H1 (cell line): ENCODE results near the gene DPP8. TPM values are rescaled to one million over a fixed set of nuclear protein-coding genes. Genes with fewer than 3 reads are reported as not detected.

Source experiments
- CTCF ChIA-PET: fragments of 300-600 bp; sonication (Branson Sonifier 250); formaldehyde crosslinking; loops from one replicate; lab custom pipeline; 2021; ENCODE audit not compliant: partially characterized antibody; lab: Charles Lee
- POLR2A ChIA-PET: fragments of 300-600 bp; sonication (Branson Sonifier 250); formaldehyde crosslinking; loops from one replicate; lab custom pipeline; 2021; ENCODE audit warnings: inconsistent platforms; ENCODE audit not compliant: partially characterized antibody; lab: Charles Lee
- DNase-seq, 2 experiments: peaks; one replicate each; pipeline versions ENCODE4 v3.0.0 to v3.0.0-alpha.2; 2010 to 2022; ENCODE audit warnings: low spot score in 2 of 2, low read depth in 1 of 2, mixed read lengths in 1 of 2
- FAIRE-seq: peaks from 2 replicates; lab custom pipeline; 2011; peaks lifted over from hg19 to GRCh38; lab: Jason Lieb, UNC
- H2AFZ ChIP-seq: 2 replicates; pipeline ENCODE4 v1.8.1; 2012; ENCODE audit warnings: low read length, inconsistent platforms
- H2AK5ac ChIP-seq: 2 replicates; pipeline ENCODE4 v1.6.1; 2013; ENCODE audit warnings: low read depth, low read length
- H2BK120ac ChIP-seq: replicated peaks from 2 replicates; pipeline ENCODE3; 2013; ENCODE audit warnings: low read depth, low read length, inconsistent platforms
- H2BK12ac ChIP-seq: 2 replicates; pipeline ENCODE4 v1.6.1; 2013; ENCODE audit warnings: low read depth, low read length
- H2BK15ac ChIP-seq: 2 replicates; pipeline ENCODE4 v1.6.1; 2013; ENCODE audit warnings: low read length
- H2BK20ac ChIP-seq: 2 replicates; pipeline ENCODE4 v1.6.1; 2013; ENCODE audit warnings: low read length
- H2BK5ac ChIP-seq: 2 replicates; pipeline ENCODE4 v1.6.1; 2013; ENCODE audit warnings: low read depth, low read length
- H3K14ac ChIP-seq: 2 replicates; pipeline ENCODE4 v1.6.1; 2013; ENCODE audit warnings: inconsistent platforms; ENCODE audit not compliant: insufficient read length
- H3K18ac ChIP-seq: 2 replicates; pipeline ENCODE4 v1.6.1; 2013; ENCODE audit warnings: low read length; ENCODE audit errors: extremely low read depth
- H3K23ac ChIP-seq: 2 replicates; pipeline ENCODE4 v1.6.1; 2013; ENCODE audit warnings: inconsistent platforms; ENCODE audit not compliant: insufficient read length
- H3K23me2 ChIP-seq: 2 replicates; pipeline ENCODE4 v1.6.1; 2013; ENCODE audit warnings: low read depth, low read length
- H3K27ac ChIP-seq: 2 replicates; pipeline ENCODE4 v1.6.1; 2011; ENCODE audit warnings: low read depth, low read length, inconsistent platforms
- H3K27me3 ChIP-seq, 4 experiments: replicated peaks in 1 of 4; 1 replicate in 1 of 4; 2 replicates in 3 of 4; pipeline versions ENCODE4 v1.6.1 to v1.8.1; 2011 to 2013; ENCODE audit warnings: low read length in 3 of 4, mild to moderate bottlenecking in 3 of 4, inconsistent platforms in 2 of 4, mixed read lengths in 2 of 4, moderate library complexity in 1 of 4; ENCODE audit not compliant: control insufficient read depth in 3 of 4, insufficient read depth in 3 of 4; ENCODE audit errors: extremely low read depth in 1 of 4
- H3K36me3 ChIP-seq, 4 experiments: 2 replicates each; pipeline versions ENCODE4 v1.6.1 to v1.8.1; 2011 to 2013; ENCODE audit warnings: mild to moderate bottlenecking in 4 of 4, low read length in 3 of 4, moderate library complexity in 2 of 4, control low read depth in 1 of 4, inconsistent platforms in 1 of 4; ENCODE audit not compliant: insufficient read depth in 4 of 4, control insufficient read depth in 2 of 4
- H3K4ac ChIP-seq: replicated peaks from 2 replicates; pipeline ENCODE3; 2013; ENCODE audit warnings: low read length, low read depth, mixed read lengths, inconsistent platforms; ENCODE audit not compliant: insufficient read length
- H3K4me1 ChIP-seq, 4 experiments: replicated peaks in 1 of 4; 1 replicate in 1 of 4; 2 replicates in 3 of 4; pipeline versions ENCODE4 v1.6.1 to v1.8.1; 2011 to 2013; ENCODE audit warnings: low read length in 3 of 4, inconsistent platforms in 2 of 4, mixed read lengths in 1 of 4; ENCODE audit not compliant: insufficient read depth in 4 of 4, control insufficient read depth in 3 of 4
- H3K4me2 ChIP-seq, 2 experiments: 2 replicates each; pipeline versions ENCODE4 v1.6.1 to v1.8.1; 2011 to 2013; ENCODE audit warnings: low read depth in 2 of 2, low read length in 2 of 2, control low read depth in 1 of 2, inconsistent platforms in 1 of 2, mild to moderate bottlenecking in 1 of 2; ENCODE audit not compliant: insufficient read depth in 1 of 2
- H3K4me3 ChIP-seq, 4 experiments: fragments of 200-600, 300-600 bp in 1 of 4; sonication (generic), shearing (Covaris generic), sonication (Bioruptor Twin) in 1 of 4; 2 replicates each; pipeline versions ENCODE4 v1.5.1 to v1.8.1; 2011 to 2016; ENCODE audit warnings: low read length in 4 of 4, low read depth in 3 of 4, control low read depth in 2 of 4, inconsistent platforms in 2 of 4, mild to moderate bottlenecking in 2 of 4, mixed read lengths in 1 of 4, moderate library complexity in 1 of 4; ENCODE audit not compliant: insufficient read depth in 2 of 4; ENCODE audit errors: extremely low read depth in 1 of 4
- H3K56ac ChIP-seq: replicated peaks from 2 replicates; pipeline ENCODE3; 2013; ENCODE audit warnings: low read depth, mild to moderate bottlenecking, mixed read lengths, low read length, inconsistent platforms; ENCODE audit not compliant: insufficient read length
- H3K79me1 ChIP-seq: 2 replicates; pipeline ENCODE4 v1.6.1; 2013; ENCODE audit warnings: low read depth, low read length, control low read depth
- H3K79me2 ChIP-seq, 2 experiments: 2 replicates each; pipeline versions ENCODE4 v1.6.1 to v1.8.1; 2012 to 2013; ENCODE audit warnings: low read length in 2 of 2, mild to moderate bottlenecking in 2 of 2, inconsistent platforms in 1 of 2; ENCODE audit not compliant: insufficient read depth in 2 of 2, control insufficient read depth in 1 of 2
- H3K9ac ChIP-seq, 4 experiments: replicated peaks in 1 of 4; 1 replicate in 1 of 4; 2 replicates in 3 of 4; pipeline versions ENCODE4 v1.6.1 to v1.8.1; 2011 to 2013; ENCODE audit warnings: low read depth in 3 of 4, low read length in 3 of 4, control low read depth in 2 of 4, mild to moderate bottlenecking in 2 of 4, moderate library complexity in 2 of 4, inconsistent platforms in 1 of 4; ENCODE audit errors: extremely low read depth in 1 of 4
- H3K9me3 ChIP-seq, 2 experiments: 2 replicates each; pipeline versions ENCODE4 v1.6.1 to v1.8.1; 2012 to 2013; ENCODE audit warnings: mild to moderate bottlenecking in 2 of 2, moderate library complexity in 2 of 2, control low read depth in 1 of 2, inconsistent platforms in 1 of 2, low read depth in 1 of 2, low read length in 1 of 2, mixed read lengths in 1 of 2; ENCODE audit not compliant: insufficient read depth in 2 of 2
- H4K20me1 ChIP-seq, 2 experiments: replicated peaks in 1 of 2; 2 replicates each; pipeline versions ENCODE3 to v1.8.1; 2011 to 2013; ENCODE audit warnings: inconsistent platforms in 2 of 2, low read length in 2 of 2, mild to moderate bottlenecking in 1 of 2; ENCODE audit not compliant: insufficient read depth in 2 of 2, control insufficient read depth in 1 of 2
- H4K5ac ChIP-seq: 2 replicates; pipeline ENCODE4 v1.6.1; 2013; ENCODE audit warnings: low read length, low read depth, mixed read lengths, inconsistent platforms; ENCODE audit not compliant: insufficient read length
- H4K8ac ChIP-seq: 2 replicates; pipeline ENCODE4 v1.8.0; 2013; ENCODE audit warnings: mild to moderate bottlenecking, moderate library complexity, low read length, inconsistent platforms; ENCODE audit not compliant: insufficient read depth; ENCODE audit errors: extremely low read depth
- H4K91ac ChIP-seq: replicated peaks from 2 replicates; pipeline ENCODE3; 2013; ENCODE audit warnings: low read length, mixed read lengths, inconsistent platforms; ENCODE audit not compliant: insufficient read length
- CHD1 ChIP-seq: IDR thresholded peaks from 2 replicates; pipeline ENCODE4 v1.6.1; 2012; ENCODE audit warnings: low read depth, low read length, improper control_type of control experiment
- FOSL1 ChIP-seq: IDR thresholded peaks from 2 replicates; pipeline ENCODE4 v1.6.1; 2011; ENCODE audit warnings: mild to moderate bottlenecking, low read depth, low read length, moderate library complexity; ENCODE audit not compliant: insufficient read depth
- GABPA ChIP-seq: IDR thresholded peaks from 2 replicates; pipeline ENCODE4 v1.6.1; 2011; ENCODE audit warnings: mild to moderate bottlenecking, low read length, moderate library complexity, borderline replicate concordance; ENCODE audit not compliant: insufficient read depth
- KDM4A ChIP-seq: IDR thresholded peaks from one replicate; pipeline ENCODE4 v1.7.1; 2012; ENCODE audit warnings: low read depth, mild to moderate bottlenecking, moderate library complexity, low read length, inconsistent platforms; ENCODE audit not compliant: severe bottlenecking
- MAFK ChIP-seq: IDR thresholded peaks from 2 replicates; pipeline ENCODE4 v1.6.1; 2012; ENCODE audit warnings: low read depth, mild to moderate bottlenecking, improper control_type of control experiment, low read length
- POLR2AphosphoS5 ChIP-seq: IDR thresholded peaks from 2 replicates; pipeline ENCODE4 v1.6.1; 2011; ENCODE audit warnings: low read depth, low read length
- RNF2 ChIP-seq: fragments of 200-900, 300-1000 bp; sonication (generic); IDR thresholded peaks from 2 replicates; pipeline ENCODE4 v1.7.1; 2016; ENCODE audit warnings: borderline replicate concordance, low read depth, mild to moderate bottlenecking, antibody characterized with exemption, low read length; ENCODE audit not compliant: poor library complexity, severe bottlenecking; ENCODE audit errors: missing control alignments
- RXRA ChIP-seq: IDR thresholded peaks from 2 replicates; pipeline ENCODE4 v1.6.1; 2011; ENCODE audit warnings: low read depth, mild to moderate bottlenecking, low read length, moderate library complexity; ENCODE audit not compliant: insufficient read depth
- SIRT6 ChIP-seq: IDR thresholded peaks from one replicate; pipeline ENCODE4 v1.7.1; 2012; ENCODE audit warnings: low read length, inconsistent platforms
- SP4 ChIP-seq: IDR thresholded peaks from 2 replicates; pipeline ENCODE4 v1.6.1; 2012; ENCODE audit warnings: low read length, inconsistent platforms
- SUZ12 ChIP-seq: fragments of 200-600 bp; sonication (generic); IDR thresholded peaks from 2 replicates; pipeline ENCODE4 v1.6.1; 2012; ENCODE audit warnings: mild to moderate bottlenecking, inconsistent platforms, low read length, moderate library complexity, mixed read lengths
- TAF7 ChIP-seq: optimal IDR thresholded peaks from 2 replicates; pipeline ENCODE3; 2011; ENCODE audit warnings: low read depth, mild to moderate bottlenecking, inconsistent platforms, low read length, moderate library complexity, borderline replicate concordance
- USF2 ChIP-seq: IDR thresholded peaks from 2 replicates; pipeline ENCODE4 v1.6.1; 2011; ENCODE audit warnings: low read length, improper control_type of control experiment
- YY1 ChIP-seq: IDR thresholded peaks from 2 replicates; pipeline ENCODE4 v1.6.1; 2011; ENCODE audit warnings: low read depth, mild to moderate bottlenecking, low read length
- polyA plus RNA-seq, 7 experiments: library from polyadenylated mRNA; depleted of rRNA in 3 of 7; stranded (reverse) in 5 of 7; unstranded in 2 of 7; fragments of >200 nt in 5 of 7; fragments of 200-250 nt in 2 of 7; gene quantifications; 1 replicate in 5 of 7; 2 replicates in 1 of 7; 4 replicates in 1 of 7; pipeline versions ENCODE4 v1.2.1 to v1.2.3, GENCODE V29; 2011 to 2013; ENCODE audit warnings: missing spikeins in 2 of 7, mixed read lengths in 2 of 7
- total RNA-seq: library from RNA; stranded (reverse); fragmentation: NEBNext Ultra II Directional; extraction: Animal tissue kit (Norgen Biotek cat#: 25700); gene quantifications from 2 replicates; pipeline ENCODE4 v1.2.1, GENCODE V29; 2021

Gene DPP8
- total and polyA plus RNA-seq, 2 of the 8 experiments (the other 6 are each of a cell fraction or from before 2014, with no cell fraction given): 9.9 to 26.0 TPM

- Histone ChIP-seq H2BK15ac (no peak overlapping the region), H4K5ac (no peak overlapping the region), H3K79me2 (no peaks in the 10 kb centered on the region), H4K20me1 (no peaks in the 10 kb centered on the region), H2BK12ac (no peak overlapping the region), H3K79me1 (no peaks in the 10 kb centered on the region), H3K4ac (no peak overlapping the region), H4K8ac (no peak overlapping the region), H3K4me3 (no peak overlapping the region), H2AFZ (no peak overlapping the region), H3K9me3 (no peaks in the 10 kb centered on the region), H3K9ac (no peak overlapping the region), H3K27ac (no peak overlapping the region), H3K56ac (no peak overlapping the region), H3K4me1 (no peaks in the 10 kb centered on the region), H3K27me3 (no peaks in the 10 kb centered on the region), H3K14ac (no peak overlapping the region), H2AK5ac (no peak overlapping the region), H4K91ac (no peak overlapping the region), H2BK20ac (no peak overlapping the region), H3K23me2 (no peaks in the 10 kb centered on the region), H3K36me3 (peaks cover 6 to 56% (median 20%) of the 10 kb centered on the region in 4 experiments; a peak in 7 of 8 replicates), H3K4me2 (no peak overlapping the region), H2BK120ac (no peak overlapping the region), H2BK5ac (no peak overlapping the region), H3K18ac (no peak overlapping the region), H3K23ac (no peak overlapping the region)
- POLR2A ChIA-PET: interaction anchor here (1.0 to 1.1 kb wide), 2 partner anchors 27 to 56 kb away, joined by 3 read pairs; no protein-coding TSS in a partner anchor
- CTCF ChIA-PET: interaction anchor here (1.3 kb wide), 1 partner anchor 130 kb away, joined by 3 read pairs; no protein-coding TSS in a partner anchor
- no peak for DNase-seq
- no peak for FAIRE-seq
- TF ChIP-seq USF2: no peak
- no peak for TF ChIP-seq SIRT6
- TF ChIP-seq SP4: no peak
- no peak for TF ChIP-seq CHD1
- no peak for TF ChIP-seq SUZ12
- no peak for TF ChIP-seq YY1
- no peak for TF ChIP-seq KDM4A
- no peak for TF ChIP-seq TAF7
- TF ChIP-seq RXRA: no peak
- TF ChIP-seq RNF2: no peak
- no peak for TF ChIP-seq POLR2AphosphoS5
- no peak for TF ChIP-seq GABPA
- TF ChIP-seq MAFK: no peak
- no peak for TF ChIP-seq FOSL1
These were observed 66.9 kb downstream of the DPP8 start for GRCh38 chr15:65450556-65450955.
